Tibial nerve (tissue), 4 donors: ENCODE results near the gene IL1RAP. TPM values are rescaled to one million over a fixed set of nuclear protein-coding genes. Genes with fewer than 3 reads are reported as not detected.

Experiments
- DNase-seq, 2 donors: peaks; one replicate each; pipeline ENCODE4 v3.0.0-alpha.2; 2019; ENCODE audit warnings: low spot score in 2 of 2
- H3K27ac ChIP-seq, 4 donors: fragments of 200-600 bp; sonication (generic) in 3 of 4; one replicate each; pipeline ENCODE4 v1.5.1; 2017 to 2019; ENCODE audit warnings: mild to moderate bottlenecking in 1 of 4
- H3K27me3 ChIP-seq, 2 donors: fragments of 200-600 bp; sonication (generic) in 1 of 2; one replicate each; pipeline versions ENCODE4 v1.5.1 to v1.6.0; 2017 to 2019
- H3K36me3 ChIP-seq, 3 donors: fragments of 200-600 bp; sonication (generic); one replicate each; pipeline ENCODE4 v1.5.1; 2018 to 2019
- H3K4me1 ChIP-seq, 4 donors: fragments of 200-600 bp; sonication (generic) in 3 of 4; one replicate each; pipeline ENCODE4 v1.5.1; 2017 to 2019
- H3K4me3 ChIP-seq, 4 donors: fragments of 200-600 bp; sonication (generic) in 3 of 4; one replicate each; pipeline ENCODE4 v1.5.1; 2017 to 2019; ENCODE audit warnings: mild to moderate bottlenecking in 1 of 4, moderate library complexity in 1 of 4
- H3K9me3 ChIP-seq, 4 donors: fragments of 200-600 bp; sonication (generic) in 3 of 4; one replicate each; pipeline ENCODE4 v1.5.1; 2017 to 2019
- CTCF ChIP-seq, 5 experiments: fragments of 200-600 bp in 3 of 5; fragments of 450-650 bp in 2 of 5; sonication (generic) in 3 of 5; IDR thresholded peaks; one replicate each; pipeline ENCODE4 v1.5.1; 2016 to 2019; ENCODE audit warnings: antibody characterized with exemption in 5 of 5, mild to moderate bottlenecking in 3 of 5, moderate library complexity in 2 of 5
- EP300 ChIP-seq, 2 donors: sonication (generic); formaldehyde crosslinking; IDR thresholded peaks; one replicate each; pipeline ENCODE4 v1.6.1; 2017; ENCODE audit warnings: antibody characterized with exemption in 2 of 2, mild to moderate bottlenecking in 1 of 2
- POLR2A ChIP-seq, 2 donors: fragments of 450-650 bp; IDR thresholded peaks; one replicate each; pipeline ENCODE4 v1.6.1; 2017; ENCODE audit warnings: antibody characterized with exemption in 2 of 2, mild to moderate bottlenecking in 2 of 2, moderate library complexity in 2 of 2
- WGBS, 2 donors: methylation state at CpG; one replicate each; pipeline ENCODE4 v1.1.5; 2018; 5-methylcytosine and 5-hydroxymethylcytosine counted together
- total RNA-seq, 4 donors: library from RNA; depleted of rRNA; stranded (reverse); fragments of >200 nt; gene quantifications; one replicate each; pipeline ENCODE4 v1.1.0, GENCODE V29; 2016

IL1RAP gene
- total RNA-seq, 4 donors from 2014 or later: 7.2 to 24.5 (median 11.8) TPM

- H3K27ac ChIP-seq: peak overlapping the region in 2 of 4 donors; percentile 81 to 82
- DNase-seq: peak; percentile 33 to 49
- H3K36me3 ChIP-seq: no peaks in the 10 kb centered on the region
- no peaks in the 10 kb centered on the region for H3K27me3 ChIP-seq
- 10 to 21% methylated on average over 13 of the region's 13 CpGs for WGBS, 2 donors
- peaks cover 0 to 43% (median 10%) of the 10 kb centered on the region in 4 donors for H3K4me1 ChIP-seq
- peak overlapping the region in 1 of 4 donors; percentile 14 for H3K4me3 ChIP-seq
- no peaks in the 10 kb centered on the region for H3K9me3 ChIP-seq
- no peak for TF ChIP-seq CTCF (IDR thresholded peaks at IDR 0.05)
- TF ChIP-seq POLR2A (IDR thresholded peaks at IDR 0.05): no peak
- peak in 1 of 2 donors; percentile 54 for TF ChIP-seq EP300 (IDR thresholded peaks at IDR 0.05)
Measured at GRCh38 chr3:190533511-190534281, 19.8 kb downstream of the IL1RAP start.

- peak overlapping the region in 2 of 4 donors; percentile 81 to 82 for H3K27ac ChIP-seq
- H3K36me3 ChIP-seq: no peaks in the 10 kb centered on the region
- no peaks in the 10 kb centered on the region for H3K9me3 ChIP-seq
- no peak for DNase-seq
- TF ChIP-seq POLR2A (IDR thresholded peaks at IDR 0.05) (no peak), EP300 (IDR thresholded peaks at IDR 0.05) (no peak), CTCF (IDR thresholded peaks at IDR 0.05) (no peak)
- WGBS, 2 donors: 52 to 56% methylated on average over 4 of the region's 4 CpGs
- peaks cover 0 to 43% (median 10%) of the 10 kb centered on the region in 4 donors for H3K4me1 ChIP-seq
- H3K27me3 ChIP-seq: no peaks in the 10 kb centered on the region
- no peak overlapping the region for H3K4me3 ChIP-seq
Measured at GRCh38 chr3:190534386-190534785, 20.5 kb downstream of the IL1RAP start.

GRCh38 chr3:190534986-190535385 is 21.1 kb downstream of the IL1RAP start:
- TF ChIP-seq CTCF (IDR thresholded peaks at IDR 0.05) (no peak), EP300 (IDR thresholded peaks at IDR 0.05) (no peak), POLR2A (IDR thresholded peaks at IDR 0.05) (no peak)
- Histone ChIP-seq H3K36me3 (no peaks in the 10 kb centered on the region), H3K4me1 (peaks cover 0 to 43% (median 10%) of the 10 kb centered on the region in 4 donors), H3K4me3 (no peak overlapping the region), H3K27ac (peak overlapping the region in 2 of 4 donors; percentile 81 to 82), H3K27me3 (no peaks in the 10 kb centered on the region), H3K9me3 (no peaks in the 10 kb centered on the region)
- WGBS, 2 donors: 88 to 89% methylated on average over 2 of the region's 2 CpGs
- no peak for DNase-seq

GRCh38 chr3:190537146-190537545 is 23.3 kb downstream of the IL1RAP start:
- TF ChIP-seq POLR2A (IDR thresholded peaks at IDR 0.05) (no peak), EP300 (IDR thresholded peaks at IDR 0.05) (no peak), CTCF (IDR thresholded peaks at IDR 0.05) (no peak)
- H3K4me3 ChIP-seq: no peak overlapping the region
- H3K9me3 ChIP-seq: no peaks in the 10 kb centered on the region
- H3K4me1 ChIP-seq: peaks cover 0 to 41% (median 10%) of the 10 kb centered on the region in 4 donors
- no peak overlapping the region for H3K27ac ChIP-seq
- WGBS, 2 donors: 90% methylated on average over 3 of the region's 3 CpGs
- H3K36me3 ChIP-seq: no peaks in the 10 kb centered on the region
- DNase-seq: no peak
- H3K27me3 ChIP-seq: no peaks in the 10 kb centered on the region

- Histone ChIP-seq H3K4me3 (no peak overlapping the region), H3K36me3 (no peaks in the 10 kb centered on the region), H3K27me3 (no peaks in the 10 kb centered on the region), H3K27ac (no peak overlapping the region), H3K4me1 (peaks cover 0 to 31% (median 7%) of the 10 kb centered on the region in 4 donors), H3K9me3 (no peaks in the 10 kb centered on the region)
- TF ChIP-seq EP300 (IDR thresholded peaks at IDR 0.05) (no peak), CTCF (IDR thresholded peaks at IDR 0.05) (no peak), POLR2A (IDR thresholded peaks at IDR 0.05) (no peak)
- no peak for DNase-seq
- WGBS, 2 donors: 93 to 95% methylated on average over 2 of the region's 2 CpGs
Measured at GRCh38 chr3:190538288-190538687, 24.4 kb downstream of the IL1RAP start.
